Purkinje cell (primary cell): ENCODE results near the gene TMPRSS9. TPM values are rescaled to one million over a fixed set of nuclear protein-coding genes. Genes with fewer than 3 reads are reported as not detected.

Experiments used
- polyA plus RNA-seq: library from polyadenylated mRNA; unstranded; fragments of >200 nt; fragmentation: Nextera tagmentation; gene quantifications from 2 replicates; pipeline ENCODE4 v1.2.1, GENCODE V29; 2014

The TMPRSS9 gene
- polyA plus RNA-seq = not detected in 2 replicates

GRCh38 chr19:2359992-2360685 lies at the start of gene TMPRSS9:
Gene TMPRSS9, plus strand, starts transcription at chr19:2360265. Its CDS starts 29,521 bp downstream, at chr19:2389786.

GRCh38 chr19:2328401-2329148 lies 31.5 kb upstream of the TMPRSS9 start, which contains the start of the genes LSM7 and SPPL2B:
Gene LSM7, minus strand, starts transcription at chr19:2328586. Its CDS starts 20 bp downstream, at chr19:2328566.
Gene SPPL2B, plus strand, starts transcription at chr19:2328684. Its CDS starts 26 bp downstream, at chr19:2328710.

GRCh38 chr19:2427429-2428320 lies 67.6 kb downstream of the TMPRSS9 start, which contains the start of gene TIMM13:
Gene TIMM13, minus strand, starts transcription at chr19:2427586. Its CDS starts 53 bp downstream, at chr19:2427533.

Other genes starting within 250 kb of the TMPRSS9 start
- gene AP3D1, start 208.7 kb upstream of the TMPRSS9 start, polyA plus RNA-seq = 19.1 and 20.9 TPM in 2 replicates
- gene DOT1L, start 196.3 kb upstream of the TMPRSS9 start, polyA plus RNA-seq = 0.28 and 0.39 TPM in 2 replicates
- gene PLEKHJ1, start 123.9 kb upstream of the TMPRSS9 start, polyA plus RNA-seq = 8.4 and 8.6 TPM in 2 replicates
- 0.16 and 0.43 TPM in 2 replicates for gene SF3A2, start 123.4 kb upstream of the TMPRSS9 start, polyA plus RNA-seq
- not detected in 2 replicates for gene AMH, start 110.9 kb upstream of the TMPRSS9 start, polyA plus RNA-seq
- not detected in 2 replicates for gene JSRP1, start 103.8 kb upstream of the TMPRSS9 start, polyA plus RNA-seq
- gene PEAK3, start 78.1 kb upstream of the TMPRSS9 start, polyA plus RNA-seq = not detected in 2 replicates
- gene LINGO3, start 52.1 kb upstream of the TMPRSS9 start, polyA plus RNA-seq = 0.59 and 1.0 TPM in 2 replicates
- 47.5 and 62.2 TPM in 2 replicates for gene LSM7, start 31.7 kb upstream of the TMPRSS9 start, polyA plus RNA-seq
- 2.0 and 3.0 TPM in 2 replicates for gene SPPL2B, start 31.6 kb upstream of the TMPRSS9 start, polyA plus RNA-seq
- 64.5 and 79.8 TPM in 2 replicates for gene TIMM13, start 67.3 kb downstream of the TMPRSS9 start, polyA plus RNA-seq
- gene LMNB2, start 96.7 kb downstream of the TMPRSS9 start, polyA plus RNA-seq = 0.22 and 1.3 TPM in 2 replicates
- 0.35 TPM in 2 replicates for gene GADD45B, start 115.9 kb downstream of the TMPRSS9 start, polyA plus RNA-seq